Naive thymus-derived CD4-positive, alpha-beta T cell (primary cell): Measurements from ENCODE around the gene TAPBPL. TPM values are rescaled to one million over a fixed set of nuclear protein-coding genes. Genes with fewer than 3 reads are reported as not detected.
A peak's percentile ranks its signal among the peaks of the same experiment; 100 is the strongest.

ENCODE experiments used
- ATAC-seq: fragments of 150-1000 bp; cut with Tn5 transposase; 2 replicates; pipeline ENCODE4 v1.10.0; 2021; ENCODE audit warnings: mild to moderate bottlenecking, moderate library complexity
- CTCF ChIA-PET: fragments of 350-600 bp; sonication (Branson Sonifier 250); formaldehyde crosslinking; loops from one replicate; lab custom pipeline; 2021; ENCODE audit warnings: antibody characterized with exemption; lab: Charles Lee
- POLR2A ChIA-PET: fragments of 350-600 bp; sonication (Branson Sonifier 250); formaldehyde crosslinking; loops from one replicate; lab custom pipeline; 2021; ENCODE audit warnings: antibody characterized with exemption, inconsistent platforms; lab: Charles Lee
- DNase-seq, 9 donors: peaks; one replicate each; pipeline versions ENCODE4 v3.0.0 to v3.0.0-alpha.2; 2020 to 2022; ENCODE audit warnings: mixed read lengths in 1 of 9
- H3K27ac ChIP-seq: one replicate; pipeline ENCODE4 v1.7.0; 2013; ENCODE audit warnings: mild to moderate bottlenecking, low read depth, low read length, moderate library complexity
- H3K27me3 ChIP-seq, 2 donors: one replicate each; pipeline ENCODE4 v1.7.0; 2013; ENCODE audit warnings: low read length in 2 of 2, mild to moderate bottlenecking in 2 of 2, moderate library complexity in 2 of 2; ENCODE audit not compliant: control insufficient read depth in 2 of 2, insufficient read depth in 2 of 2
- H3K36me3 ChIP-seq, 3 experiments: 1 replicate in 2 of 3; 2 replicates in 1 of 3; pipeline ENCODE4 v1.7.0; 2013; ENCODE audit warnings: low read length in 3 of 3, mild to moderate bottlenecking in 3 of 3, moderate library complexity in 1 of 3; ENCODE audit not compliant: insufficient read depth in 3 of 3, control insufficient read depth in 2 of 3
- H3K4me1 ChIP-seq, 2 donors: one replicate each; pipeline ENCODE4 v1.7.0; 2013; ENCODE audit warnings: low read length in 2 of 2, mild to moderate bottlenecking in 2 of 2, moderate library complexity in 1 of 2; ENCODE audit not compliant: control insufficient read depth in 2 of 2, insufficient read depth in 2 of 2
- H3K4me3 ChIP-seq: 2 replicates; pipeline ENCODE4 v1.7.0; 2013; ENCODE audit warnings: mild to moderate bottlenecking, low read length
- H3K9me3 ChIP-seq, 3 experiments: 1 replicate in 2 of 3; 2 replicates in 1 of 3; pipeline ENCODE4 v1.7.0; 2013; ENCODE audit warnings: low read length in 3 of 3; ENCODE audit not compliant: control insufficient read depth in 2 of 3
- H3K27ac Mint-ChIP-seq, 9 donors: one replicate each; pipeline ENCODE4 v1.8.0; 2020 to 2022; ENCODE audit warnings: mixed read lengths in 9 of 9, mild to moderate bottlenecking in 8 of 9, moderate library complexity in 5 of 9, inconsistent platforms in 2 of 9
- H3K27me3 Mint-ChIP-seq, 5 donors: one replicate each; pipeline ENCODE4 v1.8.0; 2021 to 2022; ENCODE audit warnings: mixed read lengths in 5 of 5, mild to moderate bottlenecking in 1 of 5
- H3K36me3 Mint-ChIP-seq, 5 donors: one replicate each; pipeline ENCODE4 v1.8.0; 2020 to 2022; ENCODE audit warnings: mixed read lengths in 5 of 5, mild to moderate bottlenecking in 3 of 5, inconsistent platforms in 1 of 5
- H3K4me1 Mint-ChIP-seq, 7 donors: one replicate each; pipeline ENCODE4 v1.8.0; 2020 to 2022; ENCODE audit warnings: mixed read lengths in 7 of 7, mild to moderate bottlenecking in 3 of 7, inconsistent platforms in 1 of 7
- H3K4me3 Mint-ChIP-seq, 10 donors: one replicate each; pipeline ENCODE4 v1.8.0; 2020 to 2022; ENCODE audit warnings: mild to moderate bottlenecking in 10 of 10, mixed read lengths in 10 of 10, moderate library complexity in 6 of 10, inconsistent platforms in 2 of 10
- H3K9me3 Mint-ChIP-seq, 11 donors: one replicate each; pipeline ENCODE4 v1.8.0; 2020 to 2022; ENCODE audit warnings: mixed read lengths in 11 of 11, mild to moderate bottlenecking in 4 of 11, inconsistent platforms in 1 of 11, moderate library complexity in 1 of 11
- intact Hi-C, 2 donors: fragments of 100-400 bp; cut with micrococcal nuclease; formaldehyde crosslinking; loops; one replicate each; pipeline ENCODE4 v1.15.1; 2023
- polyA plus RNA-seq, 2 donors: library from polyadenylated mRNA; unstranded; fragments of 300-500 nt; fragmentation: Illumina TruSeq; gene quantifications; one replicate each; pipeline ENCODE4 v1.2.3, GENCODE V29; 2021
- total RNA-seq, 6 experiments: library from RNA in 5 of 6; stranded (reverse) in 5 of 6; gene quantifications; 1 replicate in 5 of 6; 2 replicates in 1 of 6; pipeline ENCODE4 v1.2.3 and lab custom pipeline; 2021 to 2026

The TAPBPL gene
- total and polyA plus RNA-seq, 7 experiments from 2014 or later: 23.0 to 104 (median 52.9) TPM

DNA sequence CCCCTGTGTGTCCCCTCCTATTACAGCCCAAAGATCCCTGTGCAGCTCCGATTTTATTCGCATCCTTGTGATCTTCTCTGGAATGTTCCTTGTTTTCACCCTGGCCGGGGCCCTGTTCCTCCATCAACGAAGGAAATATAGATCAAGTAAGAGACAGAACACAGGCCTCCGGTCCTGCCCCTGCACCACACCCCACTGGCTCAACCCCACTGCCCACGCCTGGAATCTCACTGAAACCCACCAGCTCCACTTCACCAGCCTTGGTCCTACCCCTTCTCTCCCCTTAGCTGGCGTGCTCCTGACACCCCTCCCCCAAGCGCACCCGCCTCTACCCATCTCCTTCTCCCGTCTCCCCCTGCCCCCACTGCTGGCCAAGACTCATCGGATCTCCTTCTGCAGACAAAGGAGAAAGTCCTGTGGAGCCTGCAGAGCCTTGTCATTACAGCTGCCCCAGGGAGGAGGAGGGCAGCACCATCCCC, 934 bp upstream of the TAPBPL start:
- DNase-seq (no peak), ATAC-seq (no peak)
- H3K4me3 ChIP-seq: peak overlapping the region; percentile 83

GRCh38 chr12:6452245-6452943, 552 bp downstream of the TAPBPL start:
- peaks cover 42 to 58% of the 10 kb centered on the region in 2 donors for H3K4me1 ChIP-seq
- Mint-ChIP-seq H3K27me3 (no peaks in the 10 kb centered on the region), H3K4me1 (peaks cover 49 to 86% (median 73%) of the 10 kb centered on the region in 7 donors), H3K9me3 (peaks cover 0 to 2% (median 0%) of the 10 kb centered on the region in 11 donors), H3K27ac (peak overlapping the region; percentile 96 to 100 (median 99)), H3K4me3 (peak overlapping the region; percentile 96 to 100 (median 98)), H3K36me3 (peaks cover 8 to 58% (median 29%) of the 10 kb centered on the region in 5 donors)
- H3K36me3 ChIP-seq: peaks cover 8 to 55% (median 12%) of the 10 kb centered on the region in 3 experiments
- H3K27ac ChIP-seq: peak overlapping the region; percentile 96
- DNase-seq: no peak
- peak overlapping the region; percentile 83 for H3K4me3 ChIP-seq
- no peak for ATAC-seq
- intact Hi-C loops: loop anchor here (1.0 kb wide), 5 partner anchors 8 to 42 kb away; partner anchors contain the start of genes CD27 (in 2 of the 2) and NCAPD2 (in 1 of the 2)
- no peaks in the 10 kb centered on the region for H3K9me3 ChIP-seq
- H3K27me3 ChIP-seq: no peaks in the 10 kb centered on the region
- POLR2A ChIA-PET: interaction anchor here (0.7 to 18.5 kb wide), 16 partner anchors 6 to 161 kb away, joined by 3 to 726 read pairs (median 10); partner anchors contain the start of genes CD27, GAPDH, MRPL51 and TAPBPL
- CTCF ChIA-PET: interaction anchor here (0.6 to 6.6 kb wide), 13 partner anchors 10 to 488 kb away, joined by 3 to 46 read pairs (median 4); partner anchors contain the start of gene VAMP1

More for the DNA sequence above, 934 bp upstream of the TAPBPL start:
- Histone ChIP-seq H3K9me3 (no peaks in the 10 kb centered on the region), H3K27me3 (no peaks in the 10 kb centered on the region), H3K27ac (peak overlapping the region; percentile 96), H3K36me3 (peaks cover 8 to 42% (median 12%) of the 10 kb centered on the region in 3 experiments), H3K4me1 (peaks cover 50 to 51% of the 10 kb centered on the region in 2 donors)
- CTCF ChIA-PET: interaction anchor here (0.5 to 6.6 kb wide), 8 partner anchors 11 to 116 kb away, joined by 3 to 46 read pairs (median 6); partner anchors contain the start of gene VAMP1
- Mint-ChIP-seq H3K36me3 (peaks cover 3 to 60% (median 30%) of the 10 kb centered on the region in 5 donors), H3K4me1 (peaks cover 47 to 79% (median 70%) of the 10 kb centered on the region in 7 donors), H3K4me3 (peak overlapping the region; percentile 96 to 100 (median 98)), H3K27me3 (no peaks in the 10 kb centered on the region), H3K27ac (peak overlapping the region; percentile 96 to 100 (median 99)), H3K9me3 (peaks cover 0 to 2% (median 0%) of the 10 kb centered on the region in 11 donors)
- intact Hi-C loops: loop anchor here in 1 of 2 donors (1.0 kb wide), 1 partner anchor 42 kb away; the partner anchor contains the start of gene MRPL51
- POLR2A ChIA-PET: interaction anchor here (0.6 to 18.5 kb wide), 14 partner anchors 4 to 129 kb away, joined by 3 to 726 read pairs (median 16); partner anchors contain the start of genes CD27, GAPDH, MRPL51 and TAPBPL

GRCh38 chr12:6452944-6453630, 1.2 kb downstream of the TAPBPL start:
- H3K9me3 Mint-ChIP-seq: peaks cover 0 to 2% (median 0%) of the 10 kb centered on the region in 11 donors
- Histone ChIP-seq H3K4me1 (peaks cover 35 to 57% of the 10 kb centered on the region in 2 donors), H3K4me3 (peak overlapping the region; percentile 83), H3K9me3 (no peaks in the 10 kb centered on the region), H3K27me3 (no peaks in the 10 kb centered on the region), H3K27ac (peak overlapping the region; percentile 96), H3K36me3 (peaks cover 8 to 62% (median 12%) of the 10 kb centered on the region in 3 experiments)
- H3K4me1 Mint-ChIP-seq: peaks cover 44 to 82% (median 69%) of the 10 kb centered on the region in 7 donors
- no peak for DNase-seq
- H3K36me3 Mint-ChIP-seq: peaks cover 9 to 55% (median 25%) of the 10 kb centered on the region in 5 donors
- peak overlapping the region; percentile 96 to 100 (median 98) for H3K4me3 Mint-ChIP-seq
- no peak for ATAC-seq
- intact Hi-C loops: loop anchor here (1.0 kb wide), 5 partner anchors 8 to 41 kb away; partner anchors contain the start of genes CD27 (in 2 of the 2) and NCAPD2 (in 1 of the 2)
- ChIA-PET CTCF (interaction anchor here (1.0 to 6.6 kb wide), 6 partner anchors 9 to 84 kb away, joined by 3 to 46 read pairs (median 6); partner anchors contain the start of gene VAMP1), POLR2A (interaction anchor here (0.7 to 18.5 kb wide), 10 partner anchors 5 to 115 kb away, joined by 3 to 726 read pairs (median 46); partner anchors contain the start of genes CD27, GAPDH, TAPBPL and VAMP1)
- H3K27me3 Mint-ChIP-seq: no peaks in the 10 kb centered on the region
- peak overlapping the region; percentile 96 to 100 (median 99) for H3K27ac Mint-ChIP-seq

- H3K27ac ChIP-seq: peak overlapping the region; percentile 43
- H3K27me3 ChIP-seq: no peaks in the 10 kb centered on the region
- H3K36me3 ChIP-seq: peaks cover 3 to 59% (median 28%) of the 10 kb centered on the region in 3 experiments
- no peak overlapping the region for H3K4me3 ChIP-seq
- Mint-ChIP-seq H3K36me3 (peaks cover 19 to 68% (median 43%) of the 10 kb centered on the region in 5 donors), H3K9me3 (peaks cover 0 to 2% (median 0%) of the 10 kb centered on the region in 11 donors), H3K27ac (peak overlapping the region; percentile 41 to 99 (median 84)), H3K27me3 (no peaks in the 10 kb centered on the region), H3K4me1 (peaks cover 49 to 92% (median 76%) of the 10 kb centered on the region in 7 donors), H3K4me3 (peak overlapping the region in 2 of 10 donors; percentile 11 to 49)
- H3K4me1 ChIP-seq: peaks cover 41 to 66% of the 10 kb centered on the region in 2 donors
- POLR2A ChIA-PET: interaction anchor here (0.6 to 16.5 kb wide), 11 partner anchors 8 to 635 kb away, joined by 3 to 726 read pairs (median 6); partner anchors contain the start of genes C1R, CD27, TAPBPL and VAMP1
- no peak for ATAC-seq
- intact Hi-C loops: no loop called here
- no peaks in the 10 kb centered on the region for H3K9me3 ChIP-seq
- CTCF ChIA-PET: interaction anchor here (1.3 to 1.4 kb wide), 2 partner anchors 8 to 79 kb away, joined by 3 to 6 read pairs; no protein-coding TSS in a partner anchor
- DNase-seq: no peak
These were observed 5.5 kb downstream of the TAPBPL start for GRCh38 chr12:6457220-6457945.

- H3K27ac ChIP-seq: peak overlapping the region; percentile 58
- ATAC-seq (no peak), DNase-seq (no peak)
- H3K36me3 ChIP-seq: peaks cover 3 to 54% (median 28%) of the 10 kb centered on the region in 3 experiments
- H3K4me1 ChIP-seq: peaks cover 46 to 70% of the 10 kb centered on the region in 2 donors
- H3K27me3 Mint-ChIP-seq: no peaks in the 10 kb centered on the region
- peaks cover 19 to 69% (median 48%) of the 10 kb centered on the region in 5 donors for H3K36me3 Mint-ChIP-seq
- ChIA-PET POLR2A (interaction anchor here (0.6 to 16.5 kb wide), 9 partner anchors 12 to 634 kb away, joined by 3 to 726 read pairs (median 8); partner anchors contain the start of genes C1R, CD27, MRPL51 and TAPBPL), CTCF (interaction anchor here (0.9 to 1.8 kb wide), 4 partner anchors 31 to 78 kb away, joined by 3 to 6 read pairs (median 4); no protein-coding TSS in a partner anchor)
- peaks cover 54 to 92% (median 78%) of the 10 kb centered on the region in 7 donors for H3K4me1 Mint-ChIP-seq
- no peaks in the 10 kb centered on the region for H3K27me3 ChIP-seq
- no peaks in the 10 kb centered on the region for H3K9me3 ChIP-seq
- intact Hi-C loops: no loop called here
- H3K4me3 Mint-ChIP-seq: peak overlapping the region in 7 of 10 donors; percentile 8 to 66 (median 39)
- no peaks in the 10 kb centered on the region for H3K9me3 Mint-ChIP-seq
- H3K27ac Mint-ChIP-seq: peak overlapping the region; percentile 76 to 99 (median 95)
- no peak overlapping the region for H3K4me3 ChIP-seq
These were observed 6.6 kb downstream of the TAPBPL start for GRCh38 chr12:6458281-6459003.
